IgD-negative memory B cell (primary cell): ENCODE measurements around the gene NOXO1. TPM values are rescaled to one million over a fixed set of nuclear protein-coding genes. Genes with fewer than 3 reads are reported as not detected.
A peak's percentile ranks its signal among the peaks of the same experiment; 100 is the strongest.
"Not testable (repeated sequence)": the region's sequence is repeated elsewhere in the genome, so short reads cannot be mapped to it uniquely, and the experiment has no call there.

Source experiments
- H3K27ac Mint-ChIP-seq, 3 donors: one replicate each; pipeline ENCODE4 v1.8.0; 2020 to 2022; ENCODE audit warnings: mild to moderate bottlenecking in 3 of 3, mixed read lengths in 3 of 3, moderate library complexity in 1 of 3
- H3K27me3 Mint-ChIP-seq: one replicate; pipeline ENCODE4 v1.8.0; 2021; ENCODE audit warnings: mixed read lengths
- H3K36me3 Mint-ChIP-seq: one replicate; pipeline ENCODE4 v1.8.0; 2020; ENCODE audit warnings: mild to moderate bottlenecking, mixed read lengths
- H3K4me1 Mint-ChIP-seq, 3 donors: one replicate each; pipeline ENCODE4 v1.8.0; 2020 to 2022; ENCODE audit warnings: mixed read lengths in 3 of 3, mild to moderate bottlenecking in 1 of 3
- H3K4me3 Mint-ChIP-seq, 4 donors: one replicate each; pipeline ENCODE4 v1.8.0; 2020 to 2022; ENCODE audit warnings: mild to moderate bottlenecking in 4 of 4, mixed read lengths in 4 of 4, moderate library complexity in 3 of 4
- H3K9me3 Mint-ChIP-seq, 3 donors: one replicate each; pipeline ENCODE4 v1.8.0; 2020 to 2021; ENCODE audit warnings: mixed read lengths in 3 of 3, mild to moderate bottlenecking in 1 of 3
- polyA plus RNA-seq: library from polyadenylated mRNA; unstranded; fragments of 300-500 nt; fragmentation: Illumina TruSeq; gene quantifications from one replicate; pipeline ENCODE4 v1.2.3, GENCODE V29; 2021

NOXO1 gene
- polyA plus RNA-seq, 1 donor from 2014 or later, result not detected

- Mint-ChIP-seq H3K4me1 (peaks cover 9 to 12% (median 12%) of the 10 kb centered on the region in 3 donors), H3K9me3 (no peaks in the 10 kb centered on the region), H3K27ac (peak within 1 kb of the TSS; percentile 95 to 99 (median 98)), H3K36me3 (peaks cover 3% of the 10 kb centered on the region), H3K27me3 (no peaks in the 10 kb centered on the region), H3K4me3 (peak within 1 kb of the TSS; percentile 93 to 99 (median 97))
These were observed 9.3 kb downstream of the NOXO1 start, which contains the start of gene TBL3 for GRCh38 chr16:1971796-1972489. TBL3 (plus strand) TSS chr16:1972053; CDS start chr16:1972165, 112 bp downstream.

- Mint-ChIP-seq H3K4me3 (peak overlapping the region in 1 of 4 donors; percentile 67), H3K4me1 (peaks cover 20 to 27% (median 24%) of the 10 kb centered on the region in 3 donors), H3K27me3 (peaks cover 4% of the 10 kb centered on the region), H3K36me3 (peaks cover 3% of the 10 kb centered on the region), H3K9me3 (no peaks in the 10 kb centered on the region), H3K27ac (no peak overlapping the region)
These were observed 12.9 kb downstream of the NOXO1 start for GRCh38 chr16:1968146-1968953.

GRCh38 chr16:1966460-1966859 lies 14.8 kb downstream of the NOXO1 start, which contains the start of gene RNF151:
RNF151 (plus strand) TSS chr16:1966856; CDS start chr16:1966882, 26 bp downstream.
- H3K9me3 Mint-ChIP-seq, result no peaks in the 10 kb centered on the region
- H3K4me3 Mint-ChIP-seq, result peak within 1 kb of the TSS; percentile 93 to 100 (median 96)
- peaks cover 4% of the 10 kb centered on the region for H3K27me3 Mint-ChIP-seq
- H3K4me1 Mint-ChIP-seq, result peaks cover 14 to 23% (median 21%) of the 10 kb centered on the region in 3 donors
- peaks cover 3% of the 10 kb centered on the region for H3K36me3 Mint-ChIP-seq
- peak within 1 kb of the TSS; percentile 95 to 100 (median 99) for H3K27ac Mint-ChIP-seq

- peaks cover 2% of the 10 kb centered on the region for H3K36me3 Mint-ChIP-seq
- peak overlapping the region; percentile 93 to 100 (median 96) for H3K4me3 Mint-ChIP-seq
- peak overlapping the region; percentile 95 to 100 (median 99) for H3K27ac Mint-ChIP-seq
- no peaks in the 10 kb centered on the region for H3K9me3 Mint-ChIP-seq
- peaks cover 4% of the 10 kb centered on the region for H3K27me3 Mint-ChIP-seq
- H3K4me1 Mint-ChIP-seq, result peaks cover 18 to 28% (median 28%) of the 10 kb centered on the region in 3 donors
These were observed 15.8 kb downstream of the NOXO1 start for GRCh38 chr16:1965396-1966001.

- H3K9me3 Mint-ChIP-seq, result no peaks in the 10 kb centered on the region
- H3K4me1 Mint-ChIP-seq, result peaks cover 23 to 31% (median 31%) of the 10 kb centered on the region in 3 donors
- peaks cover 2% of the 10 kb centered on the region for H3K36me3 Mint-ChIP-seq
- H3K27ac Mint-ChIP-seq, result peak within 1 kb of the TSS; percentile 95 to 100 (median 99)
- peaks cover 4% of the 10 kb centered on the region for H3K27me3 Mint-ChIP-seq
- H3K4me3 Mint-ChIP-seq, result peak within 1 kb of the TSS; percentile 93 to 100 (median 96)
These were observed 16.5 kb downstream of the NOXO1 start, which contains the start of gene RPS2 for GRCh38 chr16:1964506-1965395. RPS2 (minus strand) TSS chr16:1964826; CDS start chr16:1964625, 201 bp downstream.

- Mint-ChIP-seq H3K9me3 (no peaks in the 10 kb centered on the region), H3K27ac (peak overlapping the region; percentile 95 to 100 (median 99)), H3K4me1 (peaks cover 24 to 33% (median 31%) of the 10 kb centered on the region in 3 donors), H3K36me3 (peaks cover 2% of the 10 kb centered on the region), H3K27me3 (peaks cover 4% of the 10 kb centered on the region), H3K4me3 (peak overlapping the region; percentile 93 to 100 (median 96))
These were observed 17.3 kb downstream of the NOXO1 start for GRCh38 chr16:1963806-1964505.

- not testable (repeated sequence) for H3K9me3 Mint-ChIP-seq, H3K36me3 Mint-ChIP-seq, H3K27me3 Mint-ChIP-seq
- H3K27ac Mint-ChIP-seq, result peak overlapping the region; percentile 95 to 100 (median 99)
- H3K4me3 Mint-ChIP-seq, result peak overlapping the region; percentile 25 to 100 (median 96)
- peaks cover 24 to 33% (median 31%) of the 10 kb centered on the region in 3 donors for H3K4me1 Mint-ChIP-seq
These were observed 18.8 kb downstream of the NOXO1 start for GRCh38 chr16:1962161-1963153.

- Mint-ChIP-seq H3K27me3 (peaks cover 4% of the 10 kb centered on the region), H3K4me1 (peaks cover 24 to 33% (median 31%) of the 10 kb centered on the region in 3 donors), H3K36me3 (peaks cover 2% of the 10 kb centered on the region), H3K9me3 (no peaks in the 10 kb centered on the region), H3K4me3 (peak overlapping the region; percentile 17 to 100 (median 78)), H3K27ac (peak overlapping the region; percentile 97 to 100 (median 99))
These were observed 19.6 kb downstream of the NOXO1 start for GRCh38 chr16:1961651-1962067.

- peaks cover 24 to 33% (median 31%) of the 10 kb centered on the region in 3 donors for H3K4me1 Mint-ChIP-seq
- peak overlapping the region; percentile 94 to 100 (median 97) for H3K27ac Mint-ChIP-seq
- H3K9me3 Mint-ChIP-seq, result no peaks in the 10 kb centered on the region
- peak overlapping the region; percentile 86 to 100 (median 94) for H3K4me3 Mint-ChIP-seq
- H3K27me3 Mint-ChIP-seq, result peaks cover 4% of the 10 kb centered on the region
- H3K36me3 Mint-ChIP-seq, result peaks cover 2% of the 10 kb centered on the region
These were observed 20.3 kb downstream of the NOXO1 start for GRCh38 chr16:1960665-1961630.

GRCh38 chr16:1959269-1960039 lies 21.8 kb downstream of the NOXO1 start, which contains the start of gene NDUFB10:
NDUFB10 (plus strand) TSS chr16:1959538; CDS start chr16:1959625, 87 bp downstream.
- Mint-ChIP-seq H3K36me3 (peaks cover 2% of the 10 kb centered on the region), H3K27ac (peak within 1 kb of the TSS; percentile 94 to 100 (median 97)), H3K4me1 (peaks cover 19 to 29% (median 20%) of the 10 kb centered on the region in 3 donors), H3K9me3 (no peaks in the 10 kb centered on the region), H3K27me3 (peaks cover 4% of the 10 kb centered on the region), H3K4me3 (peak within 1 kb of the TSS; percentile 86 to 100 (median 94))
